Ishikawa (cell line): Measurements from ENCODE around the gene TCEAL9.

Experiments used
- CEBPB ChIP-seq: IDR thresholded peaks from 2 replicates; pipeline ENCODE4 v1.6.1; 2012
- EP300 ChIP-seq: IDR thresholded peaks from 2 replicates; pipeline ENCODE4 v1.6.1; 2012; ENCODE audit warnings: borderline replicate concordance
- MAX ChIP-seq: IDR thresholded peaks from 2 replicates; pipeline ENCODE4 v1.6.1; 2012
- RAD21 ChIP-seq: IDR thresholded peaks from 2 replicates; pipeline ENCODE4 v1.6.1; 2012; ENCODE audit warnings: low read depth
- REST ChIP-seq: IDR thresholded peaks from 2 replicates; pipeline ENCODE4 v1.6.1; 2012; ENCODE audit warnings: low read depth, mild to moderate bottlenecking
- TAF1 ChIP-seq: IDR thresholded peaks from 2 replicates; pipeline ENCODE4 v1.6.1; 2012; ENCODE audit warnings: low read depth, mild to moderate bottlenecking
- USF1 ChIP-seq: IDR thresholded peaks from 2 replicates; pipeline ENCODE4 v1.6.1; 2012
- YY1 ChIP-seq: IDR thresholded peaks from 2 replicates; pipeline ENCODE4 v1.6.1; 2012; ENCODE audit warnings: low read depth

- no peak for TF ChIP-seq MAX
- no peak for TF ChIP-seq RAD21
- TF ChIP-seq REST: no peak
- no peak for TF ChIP-seq USF1
- no peak for TF ChIP-seq CEBPB
- TF ChIP-seq EP300: no peak
- TF ChIP-seq YY1: no peak
- TF ChIP-seq TAF1: no peak
These were observed 4.6 kb downstream of the TCEAL9 start for GRCh38 chrX:103360916-103361315.
